H1 (cell line): ENCODE measurements around the gene EXD2. TPM values are rescaled to one million over a fixed set of nuclear protein-coding genes. Genes with fewer than 3 reads are reported as not detected.

ENCODE experiments used
- CTCF ChIA-PET: fragments of 300-600 bp; sonication (Branson Sonifier 250); formaldehyde crosslinking; loops from one replicate; lab custom pipeline; 2021; ENCODE audit not compliant: partially characterized antibody; lab: Charles Lee
- POLR2A ChIA-PET: fragments of 300-600 bp; sonication (Branson Sonifier 250); formaldehyde crosslinking; loops from one replicate; lab custom pipeline; 2021; ENCODE audit warnings: inconsistent platforms; ENCODE audit not compliant: partially characterized antibody; lab: Charles Lee
- DNase-seq, 2 experiments: peaks; one replicate each; pipeline versions ENCODE4 v3.0.0 to v3.0.0-alpha.2; 2010 to 2022; ENCODE audit warnings: low spot score in 2 of 2, low read depth in 1 of 2, mixed read lengths in 1 of 2
- FAIRE-seq: peaks from 2 replicates; lab custom pipeline; 2011; peaks lifted over from hg19 to GRCh38; lab: Jason Lieb, UNC
- H2AFZ ChIP-seq: 2 replicates; pipeline ENCODE4 v1.8.1; 2012; ENCODE audit warnings: low read length, inconsistent platforms
- H2AK5ac ChIP-seq: 2 replicates; pipeline ENCODE4 v1.6.1; 2013; ENCODE audit warnings: low read depth, low read length
- H2BK120ac ChIP-seq: replicated peaks from 2 replicates; pipeline ENCODE3; 2013; ENCODE audit warnings: low read depth, low read length, inconsistent platforms
- H2BK12ac ChIP-seq: 2 replicates; pipeline ENCODE4 v1.6.1; 2013; ENCODE audit warnings: low read depth, low read length
- H2BK15ac ChIP-seq: 2 replicates; pipeline ENCODE4 v1.6.1; 2013; ENCODE audit warnings: low read length
- H2BK20ac ChIP-seq: 2 replicates; pipeline ENCODE4 v1.6.1; 2013; ENCODE audit warnings: low read length
- H2BK5ac ChIP-seq: 2 replicates; pipeline ENCODE4 v1.6.1; 2013; ENCODE audit warnings: low read depth, low read length
- H3K14ac ChIP-seq: 2 replicates; pipeline ENCODE4 v1.6.1; 2013; ENCODE audit warnings: inconsistent platforms; ENCODE audit not compliant: insufficient read length
- H3K18ac ChIP-seq: 2 replicates; pipeline ENCODE4 v1.6.1; 2013; ENCODE audit warnings: low read length; ENCODE audit errors: extremely low read depth
- H3K23ac ChIP-seq: 2 replicates; pipeline ENCODE4 v1.6.1; 2013; ENCODE audit warnings: inconsistent platforms; ENCODE audit not compliant: insufficient read length
- H3K23me2 ChIP-seq: 2 replicates; pipeline ENCODE4 v1.6.1; 2013; ENCODE audit warnings: low read depth, low read length
- H3K27ac ChIP-seq: 2 replicates; pipeline ENCODE4 v1.6.1; 2011; ENCODE audit warnings: low read depth, low read length, inconsistent platforms
- H3K27me3 ChIP-seq, 4 experiments: replicated peaks in 1 of 4; 1 replicate in 1 of 4; 2 replicates in 3 of 4; pipeline versions ENCODE4 v1.6.1 to v1.8.1; 2011 to 2013; ENCODE audit warnings: low read length in 3 of 4, mild to moderate bottlenecking in 3 of 4, inconsistent platforms in 2 of 4, mixed read lengths in 2 of 4, moderate library complexity in 1 of 4; ENCODE audit not compliant: control insufficient read depth in 3 of 4, insufficient read depth in 3 of 4; ENCODE audit errors: extremely low read depth in 1 of 4
- H3K36me3 ChIP-seq, 4 experiments: 2 replicates each; pipeline versions ENCODE4 v1.6.1 to v1.8.1; 2011 to 2013; ENCODE audit warnings: mild to moderate bottlenecking in 4 of 4, low read length in 3 of 4, moderate library complexity in 2 of 4, control low read depth in 1 of 4, inconsistent platforms in 1 of 4; ENCODE audit not compliant: insufficient read depth in 4 of 4, control insufficient read depth in 2 of 4
- H3K4ac ChIP-seq: replicated peaks from 2 replicates; pipeline ENCODE3; 2013; ENCODE audit warnings: low read length, low read depth, mixed read lengths, inconsistent platforms; ENCODE audit not compliant: insufficient read length
- H3K4me1 ChIP-seq, 4 experiments: replicated peaks in 1 of 4; 1 replicate in 1 of 4; 2 replicates in 3 of 4; pipeline versions ENCODE4 v1.6.1 to v1.8.1; 2011 to 2013; ENCODE audit warnings: low read length in 3 of 4, inconsistent platforms in 2 of 4, mixed read lengths in 1 of 4; ENCODE audit not compliant: insufficient read depth in 4 of 4, control insufficient read depth in 3 of 4
- H3K4me2 ChIP-seq, 2 experiments: 2 replicates each; pipeline versions ENCODE4 v1.6.1 to v1.8.1; 2011 to 2013; ENCODE audit warnings: low read depth in 2 of 2, low read length in 2 of 2, control low read depth in 1 of 2, inconsistent platforms in 1 of 2, mild to moderate bottlenecking in 1 of 2; ENCODE audit not compliant: insufficient read depth in 1 of 2
- H3K4me3 ChIP-seq, 4 experiments: fragments of 200-600, 300-600 bp in 1 of 4; sonication (generic), shearing (Covaris generic), sonication (Bioruptor Twin) in 1 of 4; 2 replicates each; pipeline versions ENCODE4 v1.5.1 to v1.8.1; 2011 to 2016; ENCODE audit warnings: low read length in 4 of 4, low read depth in 3 of 4, control low read depth in 2 of 4, inconsistent platforms in 2 of 4, mild to moderate bottlenecking in 2 of 4, mixed read lengths in 1 of 4, moderate library complexity in 1 of 4; ENCODE audit not compliant: insufficient read depth in 2 of 4; ENCODE audit errors: extremely low read depth in 1 of 4
- H3K56ac ChIP-seq: replicated peaks from 2 replicates; pipeline ENCODE3; 2013; ENCODE audit warnings: low read depth, mild to moderate bottlenecking, mixed read lengths, low read length, inconsistent platforms; ENCODE audit not compliant: insufficient read length
- H3K79me1 ChIP-seq: 2 replicates; pipeline ENCODE4 v1.6.1; 2013; ENCODE audit warnings: low read depth, low read length, control low read depth
- H3K79me2 ChIP-seq, 2 experiments: 2 replicates each; pipeline versions ENCODE4 v1.6.1 to v1.8.1; 2012 to 2013; ENCODE audit warnings: low read length in 2 of 2, mild to moderate bottlenecking in 2 of 2, inconsistent platforms in 1 of 2; ENCODE audit not compliant: insufficient read depth in 2 of 2, control insufficient read depth in 1 of 2
- H3K9ac ChIP-seq, 4 experiments: replicated peaks in 1 of 4; 1 replicate in 1 of 4; 2 replicates in 3 of 4; pipeline versions ENCODE4 v1.6.1 to v1.8.1; 2011 to 2013; ENCODE audit warnings: low read depth in 3 of 4, low read length in 3 of 4, control low read depth in 2 of 4, mild to moderate bottlenecking in 2 of 4, moderate library complexity in 2 of 4, inconsistent platforms in 1 of 4; ENCODE audit errors: extremely low read depth in 1 of 4
- H3K9me3 ChIP-seq, 2 experiments: 2 replicates each; pipeline versions ENCODE4 v1.6.1 to v1.8.1; 2012 to 2013; ENCODE audit warnings: mild to moderate bottlenecking in 2 of 2, moderate library complexity in 2 of 2, control low read depth in 1 of 2, inconsistent platforms in 1 of 2, low read depth in 1 of 2, low read length in 1 of 2, mixed read lengths in 1 of 2; ENCODE audit not compliant: insufficient read depth in 2 of 2
- H4K20me1 ChIP-seq, 2 experiments: replicated peaks in 1 of 2; 2 replicates each; pipeline versions ENCODE3 to v1.8.1; 2011 to 2013; ENCODE audit warnings: inconsistent platforms in 2 of 2, low read length in 2 of 2, mild to moderate bottlenecking in 1 of 2; ENCODE audit not compliant: insufficient read depth in 2 of 2, control insufficient read depth in 1 of 2
- H4K5ac ChIP-seq: 2 replicates; pipeline ENCODE4 v1.6.1; 2013; ENCODE audit warnings: low read length, low read depth, mixed read lengths, inconsistent platforms; ENCODE audit not compliant: insufficient read length
- H4K8ac ChIP-seq: 2 replicates; pipeline ENCODE4 v1.8.0; 2013; ENCODE audit warnings: mild to moderate bottlenecking, moderate library complexity, low read length, inconsistent platforms; ENCODE audit not compliant: insufficient read depth; ENCODE audit errors: extremely low read depth
- H4K91ac ChIP-seq: replicated peaks from 2 replicates; pipeline ENCODE3; 2013; ENCODE audit warnings: low read length, mixed read lengths, inconsistent platforms; ENCODE audit not compliant: insufficient read length
- SP4 ChIP-seq: IDR thresholded peaks from 2 replicates; pipeline ENCODE4 v1.6.1; 2012; ENCODE audit warnings: low read length, inconsistent platforms
- USF2 ChIP-seq: IDR thresholded peaks from 2 replicates; pipeline ENCODE4 v1.6.1; 2011; ENCODE audit warnings: low read length, improper control_type of control experiment
- WGBS, 2 experiments: shearing (Covaris generic) in 1 of 2; methylation state at CpG; one replicate each; pipeline versions ENCODE4 v1.1.6 to v1.1.7; 2013 to 2015; ENCODE audit warnings: low lambda C conversion rate in 2 of 2, mixed read lengths in 2 of 2, inconsistent platforms in 1 of 2, low coverage in 1 of 2, missing lambda C conversion rate in 1 of 2; ENCODE audit not compliant: insufficient replicate concordance in 2 of 2, insufficient coverage in 1 of 2, insufficient read length in 1 of 2; ENCODE audit errors: extremely low coverage in 1 of 2, missing lambda C conversion rate in 1 of 2; 5-methylcytosine and 5-hydroxymethylcytosine counted together
- polyA plus RNA-seq, 7 experiments: library from polyadenylated mRNA; depleted of rRNA in 3 of 7; stranded (reverse) in 5 of 7; unstranded in 2 of 7; fragments of >200 nt in 5 of 7; fragments of 200-250 nt in 2 of 7; gene quantifications; 1 replicate in 5 of 7; 2 replicates in 1 of 7; 4 replicates in 1 of 7; pipeline versions ENCODE4 v1.2.1 to v1.2.3, GENCODE V29; 2011 to 2013; ENCODE audit warnings: missing spikeins in 2 of 7, mixed read lengths in 2 of 7
- total RNA-seq: library from RNA; stranded (reverse); fragmentation: NEBNext Ultra II Directional; extraction: Animal tissue kit (Norgen Biotek cat#: 25700); gene quantifications from 2 replicates; pipeline ENCODE4 v1.2.1, GENCODE V29; 2021

EXD2 gene
- total and polyA plus RNA-seq, 2 of the 8 experiments (the other 6 are each of a cell fraction or from before 2014, with no cell fraction given): 11.9 to 25.9 TPM

GRCh38 chr14:69149461-69150244 lies 41.6 kb upstream of the EXD2 start:
- Histone ChIP-seq H4K8ac (no peak overlapping the region), H2BK20ac (no peak overlapping the region)
- POLR2A ChIA-PET: no interaction called here
- no peak for FAIRE-seq
- TF ChIP-seq USF2: no peak
- TF ChIP-seq SP4: no peak
- TF ChIP-seq, all 59 proteins: peak for 0
- Histone ChIP-seq H3K56ac (no peak overlapping the region), H4K20me1 (peaks cover 2% of the 10 kb centered on the region in 2 experiments), H3K23me2 (peaks cover 9% of the 10 kb centered on the region), H2BK120ac (no peak overlapping the region), H2BK15ac (no peak overlapping the region), H3K79me1 (peaks cover 2% of the 10 kb centered on the region; the same call in 1 of the 2 replicates), H4K91ac (no peak overlapping the region), H4K5ac (no peak overlapping the region), H3K23ac (no peak overlapping the region), H3K4me1 (peaks cover 0 to 4% (median 2%) of the 10 kb centered on the region in 4 experiments), H3K18ac (no peak overlapping the region), H3K9me3 (no peaks in the 10 kb centered on the region), H3K79me2 (peaks cover 0 to 51% of the 10 kb centered on the region in 2 experiments; a peak in 3 of 4 replicates), H2AFZ (no peak overlapping the region), H3K4me2 (no peak overlapping the region; a peak in 1 of 4 replicates), H3K36me3 (0 out of 8 replicates have a peak, but pooled peaks cover 0 to 3% (median 0%) of the 10 kb centered on the region in 4 experiments), H3K4me3 (no peak overlapping the region), H2BK12ac (no peak overlapping the region), H3K27me3 (peaks cover 0 to 11% (median 5%) of the 10 kb centered on the region in 4 experiments; a peak in 5 of 7 replicates), H3K14ac (no peak overlapping the region), H3K9ac (no peak overlapping the region), H3K4ac (no peak overlapping the region), H3K27ac (no peak overlapping the region), H2BK5ac (no peak overlapping the region), H2AK5ac (no peak overlapping the region)
- CTCF ChIA-PET: interaction anchor here (0.7 to 4.0 kb wide), 12 partner anchors 10 to 238 kb away, joined by 3 to 31 read pairs (median 4); partner anchors contain the start of gene GALNT16
- no peak for DNase-seq
- WGBS, 2 experiments: 81% methylated on average over 2 of the region's 2 CpGs; no CpG with 5 or more reads in 1 of the 2 experiments
